Osteocyte (in vitro differentiated cells): Measurements from ENCODE around the gene EXOC4. TPM values are rescaled to one million over a fixed set of nuclear protein-coding genes. Genes with fewer than 3 reads are reported as not detected.

Experiments used
- DNase-seq: peaks from one replicate; pipeline ENCODE4 v3.0.0; 2021; ENCODE audit warnings: mixed read lengths; ENCODE audit not compliant: unreplicated experiment; ENCODE audit errors: extremely low spot score
- H3K27ac Mint-ChIP-seq: one replicate; pipeline ENCODE4 v1.8.0; 2021; ENCODE audit warnings: mild to moderate bottlenecking, mixed read lengths; ENCODE audit not compliant: unreplicated experiment
- H3K27me3 Mint-ChIP-seq: one replicate; pipeline ENCODE4 v1.8.0; 2021; ENCODE audit warnings: mixed read lengths; ENCODE audit not compliant: unreplicated experiment
- H3K36me3 Mint-ChIP-seq: one replicate; pipeline ENCODE4 v1.8.0; 2021; ENCODE audit warnings: mixed read lengths; ENCODE audit not compliant: unreplicated experiment
- H3K4me1 Mint-ChIP-seq: one replicate; pipeline ENCODE4 v1.8.0; 2021; ENCODE audit warnings: mixed read lengths; ENCODE audit not compliant: unreplicated experiment
- H3K4me3 Mint-ChIP-seq: one replicate; pipeline ENCODE4 v1.8.0; 2021; ENCODE audit warnings: mild to moderate bottlenecking, moderate library complexity, mixed read lengths; ENCODE audit not compliant: unreplicated experiment
- H3K9me3 Mint-ChIP-seq: one replicate; pipeline ENCODE4 v1.8.0; 2021; ENCODE audit warnings: mixed read lengths; ENCODE audit not compliant: unreplicated experiment
- total RNA-seq: library from RNA; stranded (reverse); gene quantifications from 2 replicates; pipeline ENCODE4 v1.2.1, GENCODE V29; 2021
- TF ChIP-seq, protein P1 (sequence below): fragments of 200-600 bp; sonication (generic); IDR thresholded peaks from 2 replicates; pipeline ENCODE4 v1.5.0; 2021; ENCODE audit warnings: antibody characterized with exemption, mild to moderate bottlenecking, moderate library complexity

The EXOC4 gene
- total RNA-seq, 1 donor from 2014 or later: 99.9 TPM

- Mint-ChIP-seq H3K9me3 (no peaks in the 10 kb centered on the region), H3K4me1 (no peaks in the 10 kb centered on the region), H3K36me3 (peaks cover 3% of the 10 kb centered on the region), H3K27me3 (no peaks in the 10 kb centered on the region), H3K4me3 (no peak overlapping the region), H3K27ac (no peak overlapping the region)
- DNase-seq: no peak
- TF ChIP-seq, protein P1, sequence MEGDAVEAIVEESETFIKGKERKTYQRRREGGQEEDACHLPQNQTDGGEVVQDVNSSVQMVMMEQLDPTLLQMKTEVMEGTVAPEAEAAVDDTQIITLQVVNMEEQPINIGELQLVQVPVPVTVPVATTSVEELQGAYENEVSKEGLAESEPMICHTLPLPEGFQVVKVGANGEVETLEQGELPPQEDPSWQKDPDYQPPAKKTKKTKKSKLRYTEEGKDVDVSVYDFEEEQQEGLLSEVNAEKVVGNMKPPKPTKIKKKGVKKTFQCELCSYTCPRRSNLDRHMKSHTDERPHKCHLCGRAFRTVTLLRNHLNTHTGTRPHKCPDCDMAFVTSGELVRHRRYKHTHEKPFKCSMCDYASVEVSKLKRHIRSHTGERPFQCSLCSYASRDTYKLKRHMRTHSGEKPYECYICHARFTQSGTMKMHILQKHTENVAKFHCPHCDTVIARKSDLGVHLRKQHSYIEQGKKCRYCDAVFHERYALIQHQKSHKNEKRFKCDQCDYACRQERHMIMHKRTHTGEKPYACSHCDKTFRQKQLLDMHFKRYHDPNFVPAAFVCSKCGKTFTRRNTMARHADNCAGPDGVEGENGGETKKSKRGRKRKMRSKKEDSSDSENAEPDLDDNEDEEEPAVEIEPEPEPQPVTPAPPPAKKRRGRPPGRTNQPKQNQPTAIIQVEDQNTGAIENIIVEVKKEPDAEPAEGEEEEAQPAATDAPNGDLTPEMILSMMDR: no peak
Measured at GRCh38 chr7:134047675-134048074, 794.8 kb downstream of the EXOC4 start.

- Mint-ChIP-seq H3K9me3 (no peaks in the 10 kb centered on the region), H3K27me3 (no peaks in the 10 kb centered on the region), H3K4me3 (no peak overlapping the region), H3K27ac (no peak overlapping the region), H3K4me1 (no peaks in the 10 kb centered on the region), H3K36me3 (peaks cover 3% of the 10 kb centered on the region)
- TF ChIP-seq, protein P1: no peak
- no peak for DNase-seq
Measured at GRCh38 chr7:134048166-134048565, 795.3 kb downstream of the EXOC4 start.

- Mint-ChIP-seq H3K4me3 (no peak overlapping the region), H3K27ac (no peak overlapping the region), H3K36me3 (peaks cover 3% of the 10 kb centered on the region), H3K4me1 (no peaks in the 10 kb centered on the region), H3K9me3 (no peaks in the 10 kb centered on the region), H3K27me3 (no peaks in the 10 kb centered on the region)
- DNase-seq: no peak
- TF ChIP-seq, protein P1: no peak
Measured at GRCh38 chr7:134051020-134051419, 798.1 kb downstream of the EXOC4 start.

DNA sequence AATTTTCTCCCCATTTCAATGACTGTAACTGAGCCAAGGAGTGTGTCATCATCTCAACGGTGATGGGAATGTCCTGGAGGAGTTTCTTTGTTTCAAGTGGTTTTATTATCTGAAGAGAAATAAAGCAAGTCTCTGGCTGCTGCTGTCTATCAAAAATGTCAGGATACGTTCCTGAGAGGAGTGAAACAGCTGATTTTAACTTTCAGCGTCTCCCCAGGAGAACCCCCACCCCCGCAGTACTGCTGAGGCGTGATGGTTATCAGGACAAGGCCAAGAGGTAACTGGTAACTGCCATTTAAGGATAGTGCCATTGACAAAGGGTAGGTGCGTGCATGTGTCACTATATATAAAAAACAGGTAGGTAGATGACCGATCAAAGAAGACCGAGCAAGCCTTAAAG is 803.9 kb downstream of the EXOC4 start:
- no peak overlapping the region for H3K4me3 Mint-ChIP-seq

DNA sequence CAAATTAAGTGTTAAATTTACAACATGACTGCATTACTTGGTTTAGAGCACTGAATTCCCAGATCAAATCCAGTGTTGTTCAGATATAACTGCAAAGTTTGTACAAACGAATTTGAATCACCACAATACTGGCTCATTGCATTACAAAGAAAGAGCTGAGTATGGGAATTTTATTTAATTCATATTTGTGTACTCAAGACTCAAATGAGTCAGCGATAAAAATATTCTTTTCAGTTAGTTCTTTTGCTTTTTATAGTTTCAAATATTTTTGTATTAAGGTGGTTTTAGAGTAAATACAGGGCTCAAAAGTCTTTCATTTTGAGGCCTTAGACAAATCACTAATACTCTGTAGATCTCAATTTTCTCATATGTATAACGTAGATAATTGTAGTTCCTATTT is 805.6 kb downstream of the EXOC4 start:
- H3K4me1 Mint-ChIP-seq: no peaks in the 10 kb centered on the region
- TF ChIP-seq, protein P1: no peak
- no peak overlapping the region for H3K4me3 Mint-ChIP-seq
- DNase-seq: no peak
- no peaks in the 10 kb centered on the region for H3K27me3 Mint-ChIP-seq
- no peaks in the 10 kb centered on the region for H3K9me3 Mint-ChIP-seq
- H3K36me3 Mint-ChIP-seq: no peaks in the 10 kb centered on the region
- H3K27ac Mint-ChIP-seq: no peak overlapping the region

More for the DNA sequence above, 803.9 kb downstream of the EXOC4 start:
- TF ChIP-seq, protein P1: no peak
- no peaks in the 10 kb centered on the region for H3K4me1 Mint-ChIP-seq
- H3K9me3 Mint-ChIP-seq: no peaks in the 10 kb centered on the region
- no peaks in the 10 kb centered on the region for H3K36me3 Mint-ChIP-seq
- no peak for DNase-seq
- no peak overlapping the region for H3K27ac Mint-ChIP-seq
- no peaks in the 10 kb centered on the region for H3K27me3 Mint-ChIP-seq
